ENCODE measurements around the gene PIWIL4.
"Not testable (repeated sequence)": the region's sequence is repeated elsewhere in the genome, so short reads cannot be mapped to it uniquely, and the experiment has no call there.

- TF ChIP-seq FOXM1 (IDR thresholded peaks at IDR 0.05; ENCODE audit: low read depth); YY1 (IDR thresholded peaks at IDR 0.05; ENCODE audit: low read depth); CTCF (IDR thresholded peaks at IDR 0.05); RFX5 (IDR thresholded peaks at IDR 0.05; ENCODE audit: low read length): not testable (repeated sequence)
- TF ChIP-seq, protein P1, sequence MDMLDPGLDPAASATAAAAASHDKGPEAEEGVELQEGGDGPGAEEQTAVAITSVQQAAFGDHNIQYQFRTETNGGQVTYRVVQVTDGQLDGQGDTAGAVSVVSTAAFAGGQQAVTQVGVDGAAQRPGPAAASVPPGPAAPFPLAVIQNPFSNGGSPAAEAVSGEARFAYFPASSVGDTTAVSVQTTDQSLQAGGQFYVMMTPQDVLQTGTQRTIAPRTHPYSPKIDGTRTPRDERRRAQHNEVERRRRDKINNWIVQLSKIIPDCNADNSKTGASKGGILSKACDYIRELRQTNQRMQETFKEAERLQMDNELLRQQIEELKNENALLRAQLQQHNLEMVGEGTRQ (IDR thresholded peaks at IDR 0.05; ENCODE audit: borderline replicate concordance, low read depth, low read length), result not testable (repeated sequence)
Observed at GRCh38 chr11:94643186-94643585, 76.0 kb downstream of the PIWIL4 start.

Measured in SK-N-SH (cell line).